HT-29 (cell line): ENCODE data around the gene DAB2IP. TPM values are rescaled to one million over a fixed set of nuclear protein-coding genes. Genes with fewer than 3 reads are reported as not detected.
"Not testable (repeated sequence)": the region's sequence is repeated elsewhere in the genome, so short reads cannot be mapped to it uniquely, and the experiment has no call there.

Source experiments
- DNase-seq: peaks from one replicate; pipeline ENCODE4 v3.0.0-alpha.2; 2015; ENCODE audit warnings: low spot score
- total RNA-seq: library from RNA; depleted of rRNA; stranded (reverse); fragments of >200 nt; shearing (Covaris generic); gene quantifications from 2 replicates; pipeline ENCODE4 v1.2.3, GENCODE V29; 2014

Gene DAB2IP
- total RNA-seq, 1 experiment from 2014 or later = 58.1 TPM

DNA sequence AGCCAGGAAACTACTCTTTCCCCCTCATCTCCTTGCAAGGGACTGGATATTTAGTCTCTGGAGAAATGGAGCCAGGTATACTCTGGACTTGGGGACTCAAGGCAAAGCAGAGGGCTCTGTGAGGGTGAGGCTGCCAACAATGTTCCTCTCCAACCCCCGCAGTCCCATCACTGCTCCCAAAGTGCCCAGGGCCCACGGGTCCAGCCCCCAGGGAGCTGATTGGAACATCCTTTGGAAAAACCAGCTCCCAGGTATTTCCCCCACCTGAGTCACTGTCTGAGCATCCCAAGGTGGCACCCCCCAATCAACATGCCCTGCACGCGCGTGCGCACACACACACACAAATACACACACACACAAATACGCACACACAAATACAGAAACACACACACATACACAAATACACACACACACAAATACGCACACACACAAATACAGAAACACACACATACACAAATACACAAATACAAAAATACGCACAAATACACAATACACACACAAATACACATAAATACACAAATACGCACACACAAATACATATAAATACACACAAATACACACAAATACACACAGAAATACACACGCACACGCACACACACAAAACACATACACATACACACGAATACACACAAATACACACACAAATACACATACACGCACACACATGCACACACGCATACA lies 137.4 kb downstream of the DAB2IP start:
- DNase-seq = no peak

DNA sequence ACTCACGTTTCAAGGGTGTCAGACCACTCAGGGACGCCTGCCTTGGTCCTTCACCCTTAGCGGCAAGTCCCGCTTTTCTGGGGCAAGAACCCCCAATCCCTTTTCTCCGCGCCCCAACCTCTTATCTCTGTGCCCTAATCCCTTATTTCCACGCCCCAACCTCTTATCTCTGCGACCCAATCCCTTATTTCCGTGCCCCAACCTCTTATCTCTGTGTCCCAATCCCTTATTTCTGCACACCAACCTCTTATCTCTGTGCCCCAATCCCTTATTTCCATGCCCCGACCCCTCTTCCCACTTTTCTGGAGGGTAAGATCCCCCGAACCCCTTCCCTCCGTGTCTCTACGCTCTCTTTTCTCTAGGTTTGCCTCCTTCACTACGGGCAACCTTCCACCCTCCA lies 139.4 kb downstream of the DAB2IP start:
- no peak for DNase-seq

DNA sequence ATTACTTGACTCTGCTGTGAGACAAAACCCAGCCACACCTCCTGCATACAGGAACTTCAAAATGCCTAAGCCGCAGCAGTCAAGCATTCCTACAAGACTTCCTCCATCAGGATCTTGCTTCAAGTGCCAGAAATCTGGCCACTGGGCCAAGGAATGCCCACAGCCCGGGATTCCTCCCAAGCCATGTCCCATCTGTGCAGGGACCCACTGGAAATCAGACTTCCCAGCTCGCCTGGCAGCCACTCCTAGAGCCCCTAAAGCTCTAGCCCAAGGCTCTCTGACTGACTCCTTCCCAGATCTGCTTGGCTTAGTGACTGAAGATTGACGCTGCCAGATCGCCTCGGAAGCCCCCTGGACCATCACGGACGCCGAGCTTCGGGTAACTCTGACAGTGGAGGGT lies 141.0 kb downstream of the DAB2IP start:
- not testable (repeated sequence) for DNase-seq

DNA sequence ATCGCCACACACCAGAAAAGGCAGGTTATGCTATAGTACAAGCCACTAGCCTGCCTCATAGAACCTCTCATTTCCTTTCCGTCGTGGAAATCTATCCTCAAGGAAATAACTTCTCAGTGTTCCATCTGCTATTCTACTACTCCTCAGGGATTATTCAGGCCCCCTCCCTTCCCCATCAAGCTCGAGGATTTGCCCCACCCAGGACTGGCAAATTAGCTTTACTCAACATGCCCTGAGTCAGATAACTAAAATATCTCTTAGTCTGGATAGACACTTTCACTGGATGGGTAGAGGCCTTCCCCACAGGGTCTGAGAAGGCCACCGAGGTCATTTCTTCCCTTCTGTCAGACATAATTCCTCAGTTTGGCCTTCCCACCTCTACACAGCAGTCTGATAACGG lies 142.9 kb downstream of the DAB2IP start:
- DNase-seq = not testable (repeated sequence)

DNA sequence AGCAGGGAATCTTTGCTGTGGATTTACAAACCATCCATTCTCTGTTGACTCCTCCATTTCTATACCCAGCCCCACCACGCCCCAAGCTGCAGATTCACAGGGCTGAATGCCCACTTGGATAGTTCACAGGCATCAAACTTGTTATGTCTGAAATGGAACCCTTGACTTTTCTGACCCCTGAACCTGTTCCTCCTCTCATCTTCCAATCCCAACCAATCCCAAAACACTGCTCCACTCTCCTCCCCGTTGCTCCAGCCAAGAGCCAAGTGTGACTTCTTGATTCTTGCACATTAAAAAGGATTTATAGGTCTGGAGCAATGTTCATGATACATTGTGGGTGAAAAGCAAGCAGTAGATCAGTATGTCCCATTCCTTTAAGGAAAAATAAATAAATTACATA lies 145.6 kb downstream of the DAB2IP start:
- no peak for DNase-seq

DNA sequence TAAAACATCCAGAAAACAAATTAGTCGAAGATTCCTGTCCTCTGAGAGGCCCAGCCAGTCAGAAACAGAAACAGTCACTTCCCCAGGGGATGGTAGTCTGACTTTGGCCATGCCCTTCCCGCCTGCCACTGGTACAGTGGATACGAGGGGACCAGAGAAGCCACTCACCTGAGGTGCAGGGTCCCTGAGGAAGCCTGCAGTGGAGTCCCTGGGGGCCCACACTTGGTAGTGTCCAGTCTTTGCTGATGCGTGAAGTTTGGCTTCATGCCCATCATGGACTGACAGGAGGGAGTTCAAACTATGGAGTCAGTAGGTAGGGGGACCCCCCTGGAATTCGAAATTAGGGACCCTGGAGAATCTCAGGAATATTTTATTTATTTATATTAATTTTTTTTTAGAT lies 147.5 kb downstream of the DAB2IP start:
- no peak for DNase-seq

DNA sequence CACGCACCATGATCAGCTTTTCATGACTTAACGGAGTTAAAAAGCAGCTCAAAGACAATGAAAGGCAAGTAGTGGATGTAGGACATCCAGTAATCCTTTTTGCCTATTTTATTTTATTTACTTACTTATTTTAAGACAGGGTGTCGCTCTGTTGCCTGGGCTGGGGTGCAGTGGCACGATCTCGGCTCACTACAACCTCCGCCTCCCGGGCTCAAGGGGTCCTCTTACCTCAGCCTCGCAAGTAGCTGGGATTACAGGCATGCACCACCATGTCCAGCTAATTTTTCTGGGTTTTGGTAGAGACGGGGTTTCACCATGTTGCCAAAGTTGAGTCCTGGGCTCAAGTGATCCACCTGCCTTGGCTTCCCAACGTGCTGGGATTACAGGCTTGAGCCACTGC lies 148.9 kb downstream of the DAB2IP start:
- DNase-seq = no peak

DNA sequence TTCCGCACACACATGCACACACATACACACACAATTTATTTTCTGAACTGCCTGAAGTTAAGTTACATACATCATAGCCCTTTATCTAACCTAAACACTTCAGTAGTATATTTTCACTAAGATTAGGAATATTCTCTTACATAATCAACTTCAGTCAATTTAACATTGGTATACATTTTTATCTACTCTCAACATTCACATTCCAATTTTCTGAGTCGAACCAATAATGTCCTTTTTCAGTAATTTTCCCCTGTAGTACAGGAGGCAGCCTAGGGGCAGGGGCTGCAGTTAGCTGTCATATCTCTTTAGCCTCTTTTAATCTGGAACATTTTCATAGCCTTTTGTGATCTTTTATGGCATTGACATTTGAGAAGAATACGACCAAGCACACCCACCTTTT lies 150.1 kb downstream of the DAB2IP start:
- no peak for DNase-seq

DNA sequence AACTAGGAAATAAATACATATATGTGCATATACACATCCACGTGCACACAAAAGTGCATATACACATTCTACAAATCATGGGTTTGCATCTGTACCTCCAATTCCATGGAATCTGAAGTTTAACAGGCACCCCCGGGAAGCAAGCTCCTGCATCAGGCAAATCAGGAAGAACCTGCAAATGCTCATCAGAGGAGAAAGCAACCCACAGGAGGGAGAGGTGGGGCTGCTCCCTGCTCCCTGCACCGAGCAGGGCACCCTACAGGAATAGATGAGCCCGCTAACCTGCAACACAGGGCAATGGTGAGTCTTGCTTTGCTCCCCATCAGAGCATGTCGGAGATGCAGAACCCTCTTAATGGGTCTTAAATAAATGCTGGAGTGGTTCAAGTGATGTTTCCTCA lies 151.3 kb downstream of the DAB2IP start:
- DNase-seq = no peak

DNA sequence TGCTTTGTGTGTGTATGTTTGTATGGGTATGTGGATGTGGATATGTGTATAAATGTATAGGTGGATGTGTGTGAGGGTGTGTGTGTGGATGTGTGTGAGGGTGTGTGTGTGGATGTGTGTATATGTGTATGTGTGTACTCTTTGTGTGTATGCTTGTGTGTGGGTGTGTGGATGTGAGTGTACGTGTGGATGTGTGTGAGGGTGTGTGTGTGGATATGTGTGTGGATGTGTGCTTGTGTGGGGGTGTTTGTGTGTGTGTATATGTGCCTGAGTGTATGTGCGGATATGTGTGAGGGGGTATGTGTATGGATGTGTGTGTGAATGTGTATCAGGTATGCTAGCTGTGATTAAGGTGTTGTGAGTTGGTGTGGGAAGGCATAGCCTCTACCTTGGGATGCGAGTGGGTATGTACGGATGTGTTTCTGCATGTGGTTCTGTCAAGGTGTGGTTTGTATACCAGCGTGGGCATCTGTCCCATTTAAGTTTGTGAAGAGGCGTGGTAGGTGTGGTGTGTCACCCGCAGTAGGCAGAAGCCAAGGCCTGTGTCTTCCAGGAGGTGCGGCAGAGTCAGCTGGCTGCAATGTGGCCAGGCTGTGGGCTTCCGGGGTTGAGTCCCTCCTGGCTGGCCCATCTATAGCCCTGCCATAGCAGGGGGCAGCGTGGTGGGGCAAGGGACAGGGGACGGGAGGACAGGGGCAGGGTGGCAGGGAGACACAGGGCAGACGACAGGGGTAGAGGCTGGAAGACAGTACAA lies 155.8 kb downstream of the DAB2IP start:
- no peak for DNase-seq

DNA sequence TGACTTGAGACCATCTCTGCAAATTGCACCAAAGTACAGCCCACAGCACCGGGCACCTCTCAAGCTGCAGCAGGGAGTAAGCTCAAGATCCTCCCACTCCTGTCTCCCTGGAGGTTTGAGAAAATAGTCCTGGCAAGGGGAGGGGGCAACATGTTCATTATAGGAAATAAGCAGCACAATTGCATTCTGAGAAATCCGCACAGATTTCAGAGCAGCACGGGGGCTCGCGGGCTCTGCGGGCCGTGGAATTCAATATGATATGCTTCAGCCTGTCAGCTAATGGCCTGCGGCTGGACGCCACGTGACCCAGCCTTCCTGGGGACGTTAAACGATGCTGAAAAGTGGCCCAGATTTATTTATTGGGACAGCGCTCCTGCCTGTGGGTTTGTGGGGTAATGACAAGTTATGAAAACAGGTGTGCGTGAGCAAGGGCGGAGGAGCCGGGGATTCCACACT lies 156.4 kb downstream of the DAB2IP start:
- no peak for DNase-seq

DNA sequence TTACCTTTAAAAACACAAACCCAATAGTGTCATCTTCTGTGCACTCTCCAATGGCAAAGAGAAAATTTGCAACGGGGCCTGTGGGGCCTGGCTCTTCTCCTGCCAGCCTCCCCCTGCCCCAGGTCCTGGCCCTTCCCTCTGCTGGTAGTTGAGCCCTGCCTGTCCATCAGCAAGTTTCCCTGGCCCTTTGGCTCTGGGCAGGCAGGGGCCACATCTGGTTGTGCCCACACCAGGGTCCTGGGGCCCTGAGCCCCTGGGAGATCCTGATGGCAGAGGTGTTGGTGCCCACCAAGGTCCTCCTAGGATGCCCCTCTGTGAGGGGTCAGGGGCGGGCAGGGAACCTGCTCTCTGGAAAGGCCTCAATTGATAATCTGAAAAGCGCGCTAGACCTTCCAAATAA lies 157.3 kb downstream of the DAB2IP start:
- DNase-seq = no peak

DNA sequence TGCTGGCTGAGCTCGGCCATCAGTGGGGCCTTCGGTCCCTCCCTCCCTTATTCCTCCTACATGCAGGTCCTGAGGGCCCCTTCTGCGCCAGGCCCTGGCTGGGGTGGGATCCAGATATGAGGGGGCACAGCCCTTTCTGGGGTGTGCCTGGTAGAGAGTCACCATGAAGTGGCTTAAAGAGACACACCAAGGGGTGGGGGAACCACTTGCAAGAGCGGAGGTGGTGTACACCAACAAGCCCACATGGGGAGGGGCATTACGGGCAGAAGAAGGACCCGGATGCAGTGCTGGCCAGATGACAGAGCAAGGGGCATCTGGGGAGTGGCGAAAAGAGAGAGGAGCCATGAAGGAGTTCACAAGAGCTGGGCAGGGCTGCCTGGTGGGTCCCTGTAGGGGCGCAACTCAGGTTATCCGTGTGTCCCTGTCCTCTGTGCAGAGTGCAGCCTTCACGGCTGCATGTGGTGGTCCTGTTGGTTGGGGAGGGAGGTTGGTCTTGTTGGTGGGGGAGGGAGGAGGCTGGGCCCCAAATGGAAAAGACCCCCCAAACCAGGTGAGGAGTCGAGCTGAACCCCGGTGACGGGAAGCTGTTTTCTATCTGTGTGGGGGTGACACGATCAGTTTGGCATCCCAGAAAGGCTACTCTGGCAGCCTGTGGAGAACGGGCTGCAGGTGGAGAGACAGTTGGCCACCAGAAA lies 158.1 kb downstream of the DAB2IP start:
- no peak for DNase-seq

DNA sequence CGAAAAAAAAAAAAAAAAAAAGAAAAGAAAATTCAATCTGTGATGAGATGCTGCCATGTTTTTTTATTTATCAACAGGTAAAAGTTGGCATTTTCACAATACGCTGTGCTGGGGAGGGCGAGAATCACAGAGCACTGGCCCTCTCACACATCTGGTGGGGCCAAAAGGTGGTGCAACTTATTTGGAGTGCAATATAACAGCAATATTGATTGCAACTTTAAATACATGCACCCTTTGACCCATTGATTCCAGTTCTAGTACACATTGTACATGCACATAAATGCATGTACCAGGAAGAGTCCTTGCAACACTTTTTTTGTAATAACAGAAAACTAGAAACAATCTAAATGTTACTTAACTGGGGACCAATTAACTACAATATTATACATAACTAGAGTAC lies 159.1 kb downstream of the DAB2IP start:
- no peak for DNase-seq

DNA sequence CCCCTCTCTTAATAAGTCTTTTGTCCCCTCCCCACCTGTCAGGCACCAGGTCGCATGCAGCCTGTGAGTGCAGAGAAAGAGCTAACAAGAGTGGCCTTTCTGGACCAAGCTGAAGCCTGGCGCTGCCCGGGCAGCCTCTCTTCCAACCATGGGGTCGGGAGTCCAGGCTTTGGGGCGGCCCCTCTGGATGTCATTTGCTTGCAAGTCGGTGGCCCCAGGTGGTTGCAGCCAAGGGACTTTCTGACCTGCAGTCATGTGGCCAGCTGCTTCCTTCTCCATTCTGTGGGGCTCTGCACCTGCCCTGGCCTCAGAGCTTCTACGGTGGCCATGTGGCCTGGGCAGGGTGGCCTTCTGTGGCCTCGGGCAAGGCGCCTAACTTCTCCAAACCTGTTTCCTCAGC lies 159.7 kb downstream of the DAB2IP start:
- no peak for DNase-seq

DNA sequence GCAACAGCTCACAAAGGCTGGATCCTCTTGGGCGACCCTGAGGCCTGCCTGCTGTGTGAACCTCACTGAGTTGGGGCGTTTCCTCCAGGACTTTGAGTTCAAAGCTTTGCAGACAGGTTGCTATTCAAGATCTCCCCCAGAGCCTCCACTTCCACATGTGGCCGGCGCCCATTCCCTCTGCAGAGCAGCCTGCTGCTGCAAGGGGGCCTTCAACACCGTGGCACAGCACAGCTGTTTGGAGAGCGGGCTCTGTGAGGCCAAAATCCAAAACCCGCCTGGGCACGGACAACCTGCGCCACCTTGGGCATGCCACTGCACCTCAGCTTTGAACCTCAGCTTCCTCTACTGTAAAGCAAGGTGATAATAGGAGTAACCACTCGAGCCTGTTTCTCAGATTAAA lies 160.3 kb downstream of the DAB2IP start:
- no peak for DNase-seq

DNA sequence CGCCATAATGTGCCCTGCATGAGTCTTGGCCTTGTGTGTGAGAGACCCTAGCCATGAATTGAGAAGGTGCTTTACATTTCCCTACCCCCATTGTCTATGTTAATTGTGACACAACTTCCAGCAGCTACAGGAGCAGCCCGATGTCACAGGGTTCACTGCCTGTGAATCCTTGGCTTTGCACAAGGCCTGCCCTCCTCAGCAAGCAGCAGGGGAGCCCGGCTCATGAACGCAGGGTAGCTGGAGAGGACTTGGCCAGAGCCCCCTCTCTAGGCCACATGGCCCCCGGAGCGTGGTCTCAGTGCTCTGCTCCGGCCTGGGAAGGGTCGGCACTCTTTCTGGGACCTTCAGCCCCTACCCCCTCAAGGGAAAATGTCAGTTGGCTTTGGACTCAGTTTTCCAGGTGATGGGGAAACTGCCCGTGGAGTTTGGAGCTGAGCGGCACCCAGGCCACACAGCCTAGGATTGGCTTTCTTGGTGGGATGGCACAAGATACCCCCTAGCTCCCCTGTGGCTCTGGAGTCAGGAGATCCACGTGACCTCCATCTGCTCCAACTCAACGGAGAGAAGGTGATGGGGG lies 160.8 kb downstream of the DAB2IP start:
- no peak for DNase-seq

DNA sequence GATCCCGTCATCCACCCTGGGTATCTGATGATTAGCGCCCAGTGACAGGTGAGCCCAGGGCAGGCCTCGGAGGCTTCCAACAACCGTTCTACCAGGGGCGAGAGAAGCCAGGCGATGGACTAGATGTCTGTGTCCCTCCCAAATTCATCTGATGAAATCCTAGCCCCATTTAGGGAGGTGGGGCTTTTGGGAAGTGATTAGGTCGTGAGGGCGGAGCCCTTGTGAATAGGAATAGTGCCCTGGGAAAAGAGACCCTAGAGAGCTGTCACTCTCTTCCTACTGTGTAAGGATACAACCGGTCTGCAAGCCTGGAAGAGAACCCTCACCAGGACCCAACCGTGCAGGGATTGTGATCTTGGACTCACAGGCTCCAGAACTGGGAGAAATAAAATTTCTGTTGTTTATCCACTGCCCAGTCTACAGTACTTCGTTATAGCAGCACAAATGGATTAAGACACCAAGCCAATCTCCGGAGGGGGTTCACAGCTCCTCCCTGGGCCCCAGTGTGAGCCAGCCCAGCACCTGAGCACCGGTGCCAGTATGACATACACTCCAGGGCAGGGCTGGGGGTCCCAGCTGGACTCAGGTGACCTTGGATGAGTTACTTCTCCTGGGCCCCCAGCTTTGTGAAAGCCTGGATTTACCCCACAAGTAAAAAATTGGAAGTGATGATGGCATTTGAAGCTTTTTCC lies 162.2 kb downstream of the DAB2IP start:
- no peak for DNase-seq

DNA sequence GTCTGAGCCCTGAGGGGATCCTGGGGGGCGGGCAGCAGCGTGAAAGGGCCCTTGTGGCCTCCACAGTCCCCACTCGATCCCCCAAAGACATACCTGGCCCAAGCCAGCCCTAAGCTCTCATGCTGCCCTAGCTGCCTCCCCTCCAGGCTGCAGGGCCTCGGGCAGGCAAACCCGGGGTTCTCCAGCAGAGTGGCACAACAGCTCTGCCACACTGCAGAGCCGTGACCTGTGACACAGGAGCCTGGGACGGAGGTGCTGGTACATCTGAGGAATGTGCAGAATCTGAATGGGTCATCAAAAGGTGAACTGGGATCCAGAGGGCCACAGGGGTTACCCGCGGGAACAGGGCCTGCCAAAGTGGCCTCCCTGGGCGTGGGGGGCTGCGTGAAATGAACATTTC lies 163.2 kb downstream of the DAB2IP start:
- DNase-seq = no peak

DNA sequence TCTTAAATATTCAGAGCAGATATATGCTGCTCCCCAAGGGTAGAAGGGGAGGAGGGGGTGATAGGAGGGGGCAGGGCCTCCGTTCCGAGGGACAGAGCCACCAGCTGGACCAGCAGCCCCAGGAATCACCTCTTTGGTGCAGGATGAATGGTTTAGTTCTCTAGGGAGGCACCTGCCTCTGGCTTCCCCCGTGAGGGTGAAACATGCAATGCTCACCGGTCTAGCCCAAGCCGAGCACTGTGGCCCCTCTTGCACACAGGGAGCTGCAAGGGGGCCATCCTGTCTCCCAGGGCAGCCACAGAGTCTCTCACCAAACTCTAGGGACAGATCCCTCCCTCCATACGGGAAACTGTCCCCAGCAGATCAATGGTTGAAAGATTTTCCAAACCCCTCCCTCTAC lies 163.7 kb downstream of the DAB2IP start:
- DNase-seq = no peak

DNA sequence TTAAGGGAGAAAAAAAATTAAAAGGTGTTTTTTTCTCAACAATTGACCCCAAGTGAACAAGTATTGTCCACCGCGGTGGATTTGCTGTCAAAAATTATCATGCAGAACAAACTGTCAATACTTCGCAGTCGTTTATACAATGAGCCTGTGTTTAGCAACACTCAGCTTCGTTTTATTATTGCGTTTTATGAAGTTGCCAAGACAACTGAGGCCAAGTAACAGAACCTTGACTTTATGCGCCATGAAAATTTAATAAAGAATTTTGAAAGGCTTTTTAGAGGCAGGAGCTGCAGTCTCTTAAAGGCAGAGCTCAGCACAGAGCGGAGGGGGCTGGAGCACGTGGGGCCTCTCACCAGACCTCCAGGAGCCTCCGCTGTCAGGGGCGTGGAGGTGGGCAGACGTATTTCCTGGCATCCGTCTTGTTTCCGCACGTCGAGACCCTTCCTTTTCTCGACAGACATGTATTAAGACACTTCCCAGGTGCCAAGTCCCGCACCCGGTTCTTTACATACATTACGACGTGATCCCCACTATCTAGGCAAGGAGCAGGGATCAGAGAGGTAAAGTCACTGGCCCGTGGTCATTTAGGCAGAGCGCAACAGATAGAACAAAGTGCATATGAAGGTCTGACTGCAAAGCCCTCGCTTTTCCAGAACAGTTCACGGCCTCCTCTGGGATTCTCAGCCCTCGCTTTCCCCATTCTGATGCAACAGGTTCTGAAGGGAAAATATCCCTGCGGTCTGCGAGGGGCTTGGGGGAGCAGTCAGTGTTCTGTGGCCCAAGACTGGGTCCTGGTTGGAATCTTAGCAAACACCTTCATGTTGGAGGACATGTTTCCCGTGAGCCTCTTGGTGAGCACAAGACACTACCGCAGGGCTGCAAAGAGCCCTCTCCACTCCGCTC lies 164.4 kb downstream of the DAB2IP start:
- DNase-seq = no peak
